AG04449 (cell line): ENCODE measurements around the gene COL26A1.

Experiments
- CTCF ChIA-PET: fragments of 350-600 bp; formaldehyde crosslinking; extraction: SDS; loops from one replicate; lab custom pipeline; 2021; ENCODE audit warnings: antibody characterized with exemption; lab: Yijun Ruan, JAX
- POLR2A ChIA-PET: fragments of 400-600, 350-600 bp; formaldehyde crosslinking; extraction: SDS; loops from one replicate; lab custom pipeline; 2020; ENCODE audit warnings: antibody characterized with exemption, inconsistent platforms; lab: Yijun Ruan, JAX
- DNase-seq: peaks from one replicate; pipeline ENCODE4 v3.0.0-alpha.2; 2010; ENCODE audit warnings: low read depth, low spot score
- H3K4me3 ChIP-seq: 2 replicates; pipeline ENCODE4 v1.5.1; 2011; ENCODE audit warnings: low read depth, mild to moderate bottlenecking, control low read depth, low read length
- CTCF ChIP-seq: IDR thresholded peaks from one replicate; pipeline ENCODE4 v1.5.1; 2011; ENCODE audit warnings: mild to moderate bottlenecking, moderate library complexity, low read length, control low read depth, inconsistent platforms; ENCODE audit not compliant: insufficient read depth; ENCODE audit errors: missing control alignments

COL26A1 gene

GRCh38 chr7:101550641-101551541 is 188.2 kb downstream of the COL26A1 start:
- ChIA-PET CTCF (interaction anchor here (1.0 to 2.0 kb wide), 3 partner anchors 14 to 683 kb away, joined by 3 to 6 read pairs (median 3); no protein-coding TSS in a partner anchor), POLR2A (no interaction called here)
- no peak for DNase-seq
- TF ChIP-seq CTCF = no peak
- H3K4me3 ChIP-seq = no peak overlapping the region

GRCh38 chr7:101553018-101553770 is 190.5 kb downstream of the COL26A1 start:
- CTCF ChIA-PET = interaction anchor here (1.6 to 2.0 kb wide), 2 partner anchors 10 to 49 kb away, joined by 5 read pairs; no protein-coding TSS in a partner anchor
- POLR2A ChIA-PET = no interaction called here
- no peak for TF ChIP-seq CTCF
- H3K4me3 ChIP-seq = no peak overlapping the region
- DNase-seq = no peak

- POLR2A ChIA-PET = no interaction called here
- no peak for DNase-seq
- TF ChIP-seq CTCF = no peak
- CTCF ChIA-PET = interaction anchor here (1.9 to 2.0 kb wide), 2 partner anchors 10 to 48 kb away, joined by 5 to 7 read pairs; no protein-coding TSS in a partner anchor
- no peak overlapping the region for H3K4me3 ChIP-seq
These were observed 191.2 kb downstream of the COL26A1 start for GRCh38 chr7:101553771-101554445.

GRCh38 chr7:101554584-101555268 is 192.1 kb downstream of the COL26A1 start:
- H3K4me3 ChIP-seq = no peak overlapping the region
- POLR2A ChIA-PET = no interaction called here
- DNase-seq = no peak
- TF ChIP-seq CTCF = no peak
- CTCF ChIA-PET = interaction anchor here (1.4 to 2.0 kb wide), 3 partner anchors 11 to 47 kb away, joined by 3 to 7 read pairs (median 5); no protein-coding TSS in a partner anchor

GRCh38 chr7:101555269-101555920 is 192.7 kb downstream of the COL26A1 start:
- no peak for DNase-seq
- H3K4me3 ChIP-seq = no peak overlapping the region
- ChIA-PET CTCF (interaction anchor here (1.4 to 2.0 kb wide), 3 partner anchors 12 to 47 kb away, joined by 3 to 7 read pairs (median 5); no protein-coding TSS in a partner anchor), POLR2A (no interaction called here)
- no peak for TF ChIP-seq CTCF
